Adipocyte (in vitro differentiated cells): ENCODE data around the gene AGRP.

ENCODE experiments used
- DNase-seq: peaks from one replicate; pipeline ENCODE4 v3.0.0-alpha.2; 2015; ENCODE audit warnings: low read depth
- H3K27me3 ChIP-seq: replicated peaks from 2 replicates; pipeline ENCODE4 v1.7.0; 2013; ENCODE audit warnings: mild to moderate bottlenecking, low read length, moderate library complexity; ENCODE audit not compliant: control insufficient read depth, insufficient read depth
- H3K36me3 ChIP-seq: 2 replicates; pipeline ENCODE4 v1.7.0; 2013; ENCODE audit warnings: low read length, mild to moderate bottlenecking, moderate library complexity; ENCODE audit not compliant: control insufficient read depth, insufficient read depth, severe bottlenecking
- H3K4me1 ChIP-seq: 2 replicates; pipeline ENCODE4 v1.7.0; 2013; ENCODE audit warnings: mild to moderate bottlenecking, low read length, moderate library complexity; ENCODE audit not compliant: control insufficient read depth, insufficient read depth
- H3K4me3 ChIP-seq: 2 replicates; pipeline ENCODE4 v1.7.0; 2013; ENCODE audit warnings: mild to moderate bottlenecking, low read length, moderate library complexity
- H3K9ac ChIP-seq: 2 replicates; pipeline ENCODE4 v1.7.0; 2013; ENCODE audit warnings: mild to moderate bottlenecking, low read length, moderate library complexity
- H3K9me3 ChIP-seq: 2 replicates; pipeline ENCODE4 v1.7.0; 2013; ENCODE audit warnings: mild to moderate bottlenecking, low read length, moderate library complexity; ENCODE audit not compliant: control insufficient read depth

Gene AGRP

DNA sequence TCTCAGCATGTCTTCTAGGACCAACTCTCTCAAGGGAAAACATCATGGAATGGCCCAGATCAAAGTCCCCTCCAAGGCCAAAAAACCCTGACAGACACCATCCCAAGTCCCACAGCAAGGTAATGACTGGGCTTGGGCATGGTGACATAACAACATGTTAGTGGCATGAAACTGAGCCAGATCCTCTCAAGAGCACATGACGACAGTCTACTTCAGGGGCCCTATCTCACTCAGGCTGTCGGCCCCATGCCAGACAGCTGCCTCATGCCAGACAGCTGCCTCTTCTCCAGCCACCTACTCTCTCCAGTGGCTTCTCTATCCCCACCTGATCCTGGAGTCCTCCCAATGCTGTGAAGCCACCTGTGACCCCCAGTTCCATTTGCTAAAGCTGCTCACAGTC, 34.0 kb downstream of the AGRP start:
- H3K9ac ChIP-seq = no peak overlapping the region
- H3K27me3 ChIP-seq = no peaks in the 10 kb centered on the region
- no peaks in the 10 kb centered on the region for H3K9me3 ChIP-seq
- H3K4me3 ChIP-seq = no peak overlapping the region
- peaks cover 59% of the 10 kb centered on the region for H3K4me1 ChIP-seq
- H3K36me3 ChIP-seq = peaks cover 21% of the 10 kb centered on the region
- no peak for DNase-seq

DNA sequence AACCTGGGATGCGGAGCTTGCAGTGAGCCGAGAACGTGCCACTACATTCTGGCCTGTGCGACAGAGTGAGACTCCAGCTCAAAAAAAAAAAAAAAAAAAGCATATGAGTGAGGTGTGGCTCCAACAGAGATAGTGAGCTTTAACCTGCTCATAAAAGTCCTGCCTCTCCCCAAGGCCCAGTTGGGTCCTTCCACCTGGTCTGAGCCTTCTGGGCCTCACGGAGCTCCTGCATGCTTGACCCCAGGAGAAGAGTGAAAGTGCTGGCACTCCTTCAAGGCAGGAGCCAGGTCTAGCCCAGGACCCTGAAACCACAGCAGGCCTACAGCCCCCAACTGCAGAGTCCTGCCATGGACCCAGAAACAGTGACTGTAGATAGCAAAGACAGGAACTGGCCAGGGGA, 34.8 kb downstream of the AGRP start:
- no peaks in the 10 kb centered on the region for H3K27me3 ChIP-seq
- peaks cover 66% of the 10 kb centered on the region for H3K4me1 ChIP-seq
- no peak overlapping the region for H3K4me3 ChIP-seq
- DNase-seq = no peak
- H3K36me3 ChIP-seq = peaks cover 21% of the 10 kb centered on the region
- no peak overlapping the region for H3K9ac ChIP-seq
- H3K9me3 ChIP-seq = no peaks in the 10 kb centered on the region

DNA sequence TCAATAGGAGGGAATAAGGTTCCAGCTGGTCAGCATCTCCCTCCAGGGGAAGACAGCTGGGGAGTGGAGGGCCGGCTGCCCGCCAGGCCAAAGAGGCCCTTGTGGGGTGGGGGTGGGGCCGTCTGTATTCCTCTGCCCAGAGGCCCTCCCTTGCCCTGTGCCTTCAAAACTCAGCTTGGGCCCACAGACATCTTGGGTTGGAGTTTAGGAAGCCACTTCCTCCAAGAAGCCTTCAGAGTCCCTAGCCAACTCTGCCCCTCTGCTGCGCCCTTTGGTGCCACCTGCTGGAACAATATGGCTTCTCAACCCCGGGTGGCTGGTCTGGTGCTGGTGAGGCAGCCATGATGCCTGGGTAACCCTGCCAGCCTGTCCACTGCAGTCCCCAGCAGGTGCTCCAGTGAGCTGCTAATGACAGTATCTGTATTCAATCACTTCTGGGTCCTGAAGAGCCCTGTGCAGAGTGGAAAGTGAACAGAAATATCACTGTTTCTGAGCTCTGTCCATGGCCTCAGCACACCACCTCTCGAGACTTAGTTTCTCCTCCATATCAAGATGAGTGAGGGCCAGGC, 35.8 kb downstream of the AGRP start:
- Histone ChIP-seq H3K9me3 (no peaks in the 10 kb centered on the region), H3K27me3 (no peaks in the 10 kb centered on the region), H3K36me3 (peaks cover 16% of the 10 kb centered on the region), H3K4me3 (no peak overlapping the region), H3K9ac (peak overlapping the region; percentile 70), H3K4me1 (peaks cover 76% of the 10 kb centered on the region)
- peak; percentile 47 for DNase-seq

DNA sequence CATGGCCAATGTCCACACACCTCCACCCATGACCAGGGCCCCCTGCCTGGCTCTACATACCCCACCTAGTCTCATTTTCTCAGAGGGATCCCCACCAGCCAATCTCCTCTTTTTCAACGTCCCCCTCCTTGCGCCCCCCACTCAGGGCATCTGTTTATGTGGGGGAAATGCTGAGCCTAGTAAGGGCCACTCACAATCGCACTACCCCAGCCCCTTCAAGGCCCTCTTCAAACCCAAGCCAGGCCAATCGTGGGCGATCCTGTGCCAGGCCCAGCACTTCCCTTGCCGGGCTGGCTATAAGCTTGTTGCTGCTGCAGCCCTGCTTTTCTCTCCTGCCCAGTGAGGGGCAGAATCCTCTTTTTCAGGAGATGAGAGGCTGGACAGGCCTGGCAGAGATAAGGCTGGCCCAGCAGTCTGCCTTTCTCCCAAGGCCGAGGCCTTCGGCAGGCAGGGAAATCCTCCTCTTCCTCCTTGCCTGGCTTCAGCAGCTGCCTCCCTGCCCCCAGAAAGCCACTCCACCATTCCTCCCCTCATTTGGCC, 36.3 kb downstream of the AGRP start:
- H3K4me1 ChIP-seq = peaks cover 80% of the 10 kb centered on the region
- peaks cover 11% of the 10 kb centered on the region for H3K36me3 ChIP-seq
- H3K4me3 ChIP-seq = no peak overlapping the region
- no peaks in the 10 kb centered on the region for H3K27me3 ChIP-seq
- H3K9me3 ChIP-seq = no peaks in the 10 kb centered on the region
- peak overlapping the region; percentile 70 for H3K9ac ChIP-seq
- no peak for DNase-seq

DNA sequence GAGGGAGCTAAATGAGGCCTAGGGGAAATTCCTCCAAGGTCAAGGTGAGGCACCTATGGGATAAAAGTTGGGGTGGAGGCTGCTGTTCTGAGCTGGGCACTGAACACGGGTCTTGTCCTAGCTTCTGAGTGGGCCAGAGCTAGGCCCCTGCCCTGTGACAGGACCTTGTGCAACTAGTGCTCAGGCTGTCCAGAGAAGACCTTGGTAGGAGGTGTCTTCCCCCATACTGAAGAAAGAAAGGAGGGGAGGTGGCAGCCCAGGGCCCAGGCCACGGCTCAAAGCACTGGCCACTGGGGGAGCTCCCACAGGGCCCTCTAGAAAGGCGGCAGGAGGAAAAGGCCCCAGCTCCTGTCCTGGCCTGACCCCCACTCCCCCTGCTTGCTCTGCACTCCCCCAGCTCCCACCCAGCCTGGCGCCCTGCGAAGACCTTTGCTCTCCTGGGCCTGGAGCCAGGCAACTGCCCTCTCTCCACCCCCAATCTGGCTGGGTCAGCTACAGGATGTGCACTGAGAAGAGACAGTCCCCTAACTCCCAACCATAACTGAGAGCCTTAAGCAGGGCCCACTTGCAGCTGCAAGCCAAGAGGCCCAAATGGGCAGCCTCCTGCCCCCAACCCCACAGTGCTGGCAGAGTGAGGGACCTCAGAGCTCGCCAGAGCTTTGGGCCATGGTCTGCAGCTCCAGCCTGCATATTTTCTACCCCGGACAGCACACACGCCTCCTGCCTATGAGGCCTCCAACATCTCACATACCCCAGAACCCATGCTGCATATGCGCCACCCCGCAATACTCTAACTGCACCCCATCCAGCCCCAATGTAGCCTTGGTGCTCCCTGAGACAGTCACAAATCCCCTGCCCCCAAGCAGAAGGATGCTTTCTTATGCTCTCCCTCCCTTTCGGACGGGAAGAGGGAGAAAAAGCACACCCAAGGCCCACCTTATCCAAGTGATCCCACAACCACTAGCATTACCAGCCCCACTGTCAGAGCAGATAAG, 37.1 kb downstream of the AGRP start:
- Histone ChIP-seq H3K4me1 (peaks cover 77% of the 10 kb centered on the region), H3K9me3 (no peaks in the 10 kb centered on the region), H3K4me3 (peak overlapping the region; percentile 30), H3K36me3 (peaks cover 15% of the 10 kb centered on the region), H3K9ac (peak overlapping the region; percentile 70), H3K27me3 (no peaks in the 10 kb centered on the region)
- no peak for DNase-seq

DNA sequence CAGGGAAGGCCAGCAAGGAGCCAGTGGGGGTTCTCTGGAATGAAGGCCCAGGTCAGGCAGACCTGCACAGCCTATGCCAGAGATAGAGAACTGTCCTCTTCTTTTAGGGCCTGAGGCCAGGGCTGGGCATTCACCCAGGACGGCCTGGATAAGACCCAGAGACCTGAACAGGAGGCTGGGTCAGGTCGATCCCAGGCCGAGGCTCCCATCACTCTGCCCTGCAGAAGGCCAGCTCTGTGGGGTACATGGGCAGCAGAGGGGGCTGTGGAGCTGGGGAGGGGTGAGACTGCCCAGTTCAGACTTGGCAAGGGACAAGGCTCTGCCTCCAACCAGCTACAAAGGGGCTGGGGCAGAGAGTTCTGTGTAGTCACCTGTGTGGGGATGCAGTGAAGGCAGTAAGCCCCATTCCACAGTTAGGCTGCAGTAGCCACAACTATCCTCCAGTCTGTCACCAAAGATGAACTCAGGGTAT, 37.9 kb downstream of the AGRP start:
- Histone ChIP-seq H3K36me3 (peaks cover 20% of the 10 kb centered on the region), H3K9me3 (no peaks in the 10 kb centered on the region), H3K27me3 (no peaks in the 10 kb centered on the region), H3K9ac (peak overlapping the region; percentile 46), H3K4me1 (peaks cover 76% of the 10 kb centered on the region), H3K4me3 (no peak overlapping the region)
- no peak for DNase-seq

DNA sequence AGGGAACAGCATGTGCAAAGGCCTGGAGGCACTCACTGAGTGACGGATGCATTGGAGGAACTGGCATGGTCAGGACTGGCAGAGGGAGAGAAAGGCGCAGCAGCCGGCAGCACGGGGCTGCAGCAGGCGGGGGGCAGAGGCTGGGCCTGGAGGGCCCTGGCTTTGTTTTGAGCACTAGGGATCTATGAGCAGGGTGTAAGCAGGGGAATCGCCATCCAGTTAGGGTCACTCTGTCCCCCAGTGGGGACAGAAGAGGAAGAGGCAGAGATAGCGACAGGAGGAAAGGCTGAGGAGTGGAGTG, 38.3 kb downstream of the AGRP start:
- no peaks in the 10 kb centered on the region for H3K9me3 ChIP-seq

DNA sequence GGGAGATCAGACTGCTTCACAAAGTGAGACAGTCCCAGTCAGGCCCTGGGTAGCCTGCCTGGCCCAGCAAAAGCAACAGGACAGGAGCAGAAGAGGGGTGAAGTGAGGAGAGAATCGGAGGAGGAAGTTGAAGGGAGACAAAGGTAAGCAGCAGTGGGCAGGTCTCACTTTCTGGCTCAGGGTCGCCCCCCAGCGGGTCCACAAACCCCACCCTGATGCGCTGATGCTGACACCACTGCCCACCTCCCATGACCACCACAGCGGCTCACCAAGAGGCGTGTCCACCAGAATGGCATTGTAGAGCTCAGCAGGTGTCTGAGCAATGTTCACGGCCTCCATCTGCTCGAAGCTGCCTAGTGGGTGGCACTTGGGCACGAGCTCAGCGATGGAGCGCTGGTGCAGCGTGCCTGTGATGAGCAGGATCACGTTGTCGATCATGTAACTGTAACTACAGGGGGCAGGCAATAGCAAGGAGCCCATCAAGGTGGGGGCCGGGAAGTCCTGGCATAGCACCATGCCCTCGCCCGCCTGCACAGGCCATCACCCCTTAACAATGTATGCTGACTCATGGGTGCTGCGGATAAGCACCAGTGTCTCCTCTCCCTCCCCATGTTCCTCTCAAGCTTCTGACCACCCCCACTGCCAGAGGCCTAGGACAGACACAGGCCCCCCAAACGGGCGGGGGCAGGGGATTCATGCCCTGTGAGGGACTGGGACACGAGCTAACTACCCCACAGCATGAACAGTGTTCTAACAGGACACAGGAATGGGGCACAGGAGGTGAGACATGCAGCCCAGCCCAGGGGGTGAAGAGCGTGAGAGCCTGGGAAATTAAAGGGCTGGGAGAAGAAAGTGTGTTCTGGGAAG, 38.9 kb downstream of the AGRP start:
- H3K36me3 ChIP-seq = peaks cover 27% of the 10 kb centered on the region
- DNase-seq = no peak
- no peaks in the 10 kb centered on the region for H3K27me3 ChIP-seq
- H3K9me3 ChIP-seq = no peaks in the 10 kb centered on the region
- no peak overlapping the region for H3K4me3 ChIP-seq
- peak overlapping the region; percentile 31 for H3K9ac ChIP-seq
- H3K4me1 ChIP-seq = peaks cover 66% of the 10 kb centered on the region

More for the DNA sequence above, 38.3 kb downstream of the AGRP start:
- Histone ChIP-seq H3K4me3 (no peak overlapping the region), H3K36me3 (peaks cover 24% of the 10 kb centered on the region), H3K4me1 (peaks cover 72% of the 10 kb centered on the region), H3K27me3 (no peaks in the 10 kb centered on the region), H3K9ac (no peak overlapping the region)
- DNase-seq = no peak

DNA sequence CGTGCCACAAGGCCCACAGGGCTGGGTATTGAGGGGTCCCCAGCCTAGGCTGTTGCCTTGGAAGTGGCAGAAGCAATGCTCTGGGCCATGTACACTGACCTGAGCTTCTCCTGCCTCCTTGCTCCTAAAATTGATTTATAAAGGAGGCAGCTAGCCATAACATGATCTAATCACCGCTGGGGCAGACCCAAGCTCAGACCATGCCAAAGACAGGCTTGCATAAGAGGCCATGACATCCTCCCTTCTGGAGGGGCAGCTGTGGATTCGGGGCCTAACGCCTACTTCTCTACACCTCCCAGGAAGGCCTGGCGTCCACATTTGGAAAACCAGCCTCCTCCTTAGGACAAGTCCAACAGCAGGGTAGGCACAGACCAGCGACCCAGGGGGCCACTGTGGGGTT, 40.1 kb downstream of the AGRP start:
- Histone ChIP-seq H3K36me3 (peaks cover 32% of the 10 kb centered on the region), H3K9ac (peak overlapping the region; percentile 31), H3K4me3 (no peak overlapping the region), H3K9me3 (no peaks in the 10 kb centered on the region), H3K4me1 (peaks cover 60% of the 10 kb centered on the region), H3K27me3 (no peaks in the 10 kb centered on the region)
- DNase-seq = no peak

DNA sequence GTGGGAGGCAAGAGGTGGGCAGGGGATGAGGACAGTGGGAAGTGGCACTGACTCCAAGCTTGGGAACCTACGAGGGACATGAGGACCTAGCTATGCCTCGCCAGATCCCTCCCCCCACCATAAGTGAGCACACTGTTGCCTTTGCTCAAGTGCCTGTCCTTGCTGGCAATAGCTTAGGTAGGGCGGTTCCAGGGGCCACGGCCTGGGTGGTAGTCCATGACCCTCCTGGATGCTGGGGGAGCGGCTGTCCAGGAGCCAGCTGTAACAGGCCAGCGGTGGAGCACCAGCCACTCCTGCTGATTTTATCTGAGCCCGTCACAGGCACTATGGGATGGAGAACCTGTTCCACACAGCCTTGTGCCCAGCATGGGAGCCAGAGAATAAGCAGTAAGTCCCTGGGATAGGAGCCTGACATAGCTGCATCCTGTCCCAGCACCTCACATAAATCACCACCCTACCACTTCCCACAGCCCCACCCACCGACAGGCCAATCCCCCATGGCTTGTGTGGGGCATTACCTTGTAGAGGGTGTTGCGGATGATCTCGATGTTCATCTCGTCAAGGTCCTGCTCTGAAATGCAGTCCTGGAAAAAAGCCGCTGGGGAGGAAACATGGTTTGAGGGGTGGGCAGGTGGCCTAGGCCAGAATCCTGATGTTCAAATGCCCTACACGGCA, 40.6 kb downstream of the AGRP start:
- H3K4me3 ChIP-seq = no peak overlapping the region
- no peaks in the 10 kb centered on the region for H3K27me3 ChIP-seq
- H3K9me3 ChIP-seq = no peaks in the 10 kb centered on the region
- H3K36me3 ChIP-seq = peaks cover 37% of the 10 kb centered on the region
- no peak overlapping the region for H3K9ac ChIP-seq
- peaks cover 58% of the 10 kb centered on the region for H3K4me1 ChIP-seq
- no peak for DNase-seq
